HepG2 (cell line): ENCODE measurements around the gene ADGRL1.
"Not testable (repeated sequence)": the region's sequence is repeated elsewhere in the genome, so short reads cannot be mapped to it uniquely, and the experiment has no call there.

Experiments used
- CREB1 ChIP-seq, 2 experiments: fragments of 450-650 bp in 1 of 2; IDR thresholded peaks; 2 replicates each; pipeline ENCODE4 v1.6.1; 2016 to 2017; ENCODE audit warnings: control low read depth in 1 of 2, mild to moderate bottlenecking in 1 of 2, missing compliant biosample characterization in 1 of 2, missing genetic modification characterization in 1 of 2
- EP300 ChIP-seq, 3 experiments: sonication (generic) in 1 of 3; formaldehyde crosslinking in 1 of 3; IDR thresholded peaks; 2 replicates each; pipeline versions ENCODE4 v1.5.1 to v1.6.1; 2011 to 2020; ENCODE audit warnings: low read depth in 2 of 3, low read length in 2 of 3, borderline replicate concordance in 1 of 3, improper control_type of control experiment in 1 of 3, mild to moderate bottlenecking in 1 of 3, missing genetic modification reagents in 1 of 3, moderate library complexity in 1 of 3
- FOSL1 ChIP-seq: sonication (generic); formaldehyde crosslinking; IDR thresholded peaks from 2 replicates; pipeline ENCODE4 v1.9.0; 2021; ENCODE audit warnings: missing genetic modification reagents, borderline replicate concordance
- GABPB1 ChIP-seq: IDR thresholded peaks from 2 replicates; pipeline ENCODE4 v1.6.1; 2016; ENCODE audit warnings: mild to moderate bottlenecking, missing genetic modification reagents, moderate library complexity, missing compliant biosample characterization
- KMT2A ChIP-seq: sonication (generic); formaldehyde crosslinking; IDR thresholded peaks from 2 replicates; pipeline ENCODE4 v1.4.0; 2020; ENCODE audit warnings: missing genetic modification reagents
- MAFK ChIP-seq, 2 experiments: IDR thresholded peaks in 1 of 2; conservative IDR thresholded peaks in 1 of 2; 2 replicates each; pipeline ENCODE4 v1.6.1; 2011; ENCODE audit warnings: improper control_type of control experiment in 2 of 2, low read length in 2 of 2
- MBD4 ChIP-seq: IDR thresholded peaks from 2 replicates; pipeline ENCODE4 v1.6.1; 2012; ENCODE audit warnings: low read length, inconsistent platforms, borderline replicate concordance
- RFX3 ChIP-seq: IDR thresholded peaks from 2 replicates; pipeline ENCODE4 v1.6.1; 2016; ENCODE audit warnings: missing biosample characterization, missing genetic modification reagents
- ZFP36 ChIP-seq: fragments of 150-350 bp; IDR thresholded peaks from 2 replicates; pipeline ENCODE4 v1.6.1; 2018; ENCODE audit warnings: borderline replicate concordance, low read length, low read depth; ENCODE audit not compliant: partially characterized antibody
- ZNF678 ChIP-seq: sonication (generic); formaldehyde crosslinking; IDR thresholded peaks from 2 replicates; pipeline ENCODE4 v1.4.0; 2020; ENCODE audit warnings: mild to moderate bottlenecking, missing genetic modification reagents
- TF ChIP-seq, protein P1 (sequence below): sonication (generic); formaldehyde crosslinking; IDR thresholded peaks from 2 replicates; pipeline ENCODE4 v1.5.0; 2020; ENCODE audit warnings: mild to moderate bottlenecking, missing genetic modification reagents, moderate library complexity
- TF ChIP-seq, protein P2 (sequence below): IDR thresholded peaks from 2 replicates; pipeline ENCODE4 v1.6.1; 2016; ENCODE audit warnings: low read depth, missing genetic modification reagents, missing compliant biosample characterization
- TF ChIP-seq, protein P3 (sequence below): sonication (generic); formaldehyde crosslinking; IDR thresholded peaks from 2 replicates; pipeline ENCODE4 v1.4.0; 2020; ENCODE audit warnings: missing genetic modification reagents

DNA sequence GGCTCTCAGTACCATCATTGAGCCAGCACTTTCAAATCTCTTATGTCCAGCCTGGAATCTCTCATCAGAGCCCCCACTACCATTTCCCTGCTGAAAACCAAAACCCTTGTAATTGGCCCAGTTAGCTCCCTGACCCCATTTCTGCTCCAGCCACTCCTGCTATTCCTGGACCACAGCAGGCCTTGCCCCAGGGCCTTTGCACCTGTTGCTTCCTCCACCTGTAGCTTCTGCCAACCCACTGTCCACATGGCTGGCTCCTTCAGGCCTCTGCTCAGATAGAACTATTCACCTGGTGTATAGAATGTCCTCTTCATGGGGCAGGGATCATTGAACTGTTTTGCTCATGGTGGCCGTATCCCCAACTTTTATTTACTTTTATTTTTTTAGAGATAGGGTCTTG, 20.3 kb downstream of the ADGRL1 start:
- not testable (repeated sequence) for TF ChIP-seq MBD4; RFX3 (CRISPR knock-in tag); ZNF678; CREB1 (IDR thresholded peaks at IDR 0.05); CREB1 (CRISPR knock-in tag; IDR thresholded peaks at IDR 0.05); GABPB1; FOSL1 (CRISPR knock-in tag); MAFK (conservative IDR thresholded peaks at IDR 0.05 in 1 of 2, IDR thresholded peaks at IDR 0.05 in 1 of 2; ENCODE audit: low read length in 2 of 2); ZFP36; EP300 (IDR thresholded peaks at IDR 0.05; ENCODE audit: low read depth in 2 of 2, low read length in 2 of 2); EP300 (CRISPR knock-in tag; IDR thresholded peaks at IDR 0.05; ENCODE audit: borderline replicate concordance); KMT2A (CRISPR knock-in tag)
- TF ChIP-seq, protein P1, sequence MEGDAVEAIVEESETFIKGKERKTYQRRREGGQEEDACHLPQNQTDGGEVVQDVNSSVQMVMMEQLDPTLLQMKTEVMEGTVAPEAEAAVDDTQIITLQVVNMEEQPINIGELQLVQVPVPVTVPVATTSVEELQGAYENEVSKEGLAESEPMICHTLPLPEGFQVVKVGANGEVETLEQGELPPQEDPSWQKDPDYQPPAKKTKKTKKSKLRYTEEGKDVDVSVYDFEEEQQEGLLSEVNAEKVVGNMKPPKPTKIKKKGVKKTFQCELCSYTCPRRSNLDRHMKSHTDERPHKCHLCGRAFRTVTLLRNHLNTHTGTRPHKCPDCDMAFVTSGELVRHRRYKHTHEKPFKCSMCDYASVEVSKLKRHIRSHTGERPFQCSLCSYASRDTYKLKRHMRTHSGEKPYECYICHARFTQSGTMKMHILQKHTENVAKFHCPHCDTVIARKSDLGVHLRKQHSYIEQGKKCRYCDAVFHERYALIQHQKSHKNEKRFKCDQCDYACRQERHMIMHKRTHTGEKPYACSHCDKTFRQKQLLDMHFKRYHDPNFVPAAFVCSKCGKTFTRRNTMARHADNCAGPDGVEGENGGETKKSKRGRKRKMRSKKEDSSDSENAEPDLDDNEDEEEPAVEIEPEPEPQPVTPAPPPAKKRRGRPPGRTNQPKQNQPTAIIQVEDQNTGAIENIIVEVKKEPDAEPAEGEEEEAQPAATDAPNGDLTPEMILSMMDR (CRISPR knock-in tag), result not testable (repeated sequence)
- TF ChIP-seq, protein P2, sequence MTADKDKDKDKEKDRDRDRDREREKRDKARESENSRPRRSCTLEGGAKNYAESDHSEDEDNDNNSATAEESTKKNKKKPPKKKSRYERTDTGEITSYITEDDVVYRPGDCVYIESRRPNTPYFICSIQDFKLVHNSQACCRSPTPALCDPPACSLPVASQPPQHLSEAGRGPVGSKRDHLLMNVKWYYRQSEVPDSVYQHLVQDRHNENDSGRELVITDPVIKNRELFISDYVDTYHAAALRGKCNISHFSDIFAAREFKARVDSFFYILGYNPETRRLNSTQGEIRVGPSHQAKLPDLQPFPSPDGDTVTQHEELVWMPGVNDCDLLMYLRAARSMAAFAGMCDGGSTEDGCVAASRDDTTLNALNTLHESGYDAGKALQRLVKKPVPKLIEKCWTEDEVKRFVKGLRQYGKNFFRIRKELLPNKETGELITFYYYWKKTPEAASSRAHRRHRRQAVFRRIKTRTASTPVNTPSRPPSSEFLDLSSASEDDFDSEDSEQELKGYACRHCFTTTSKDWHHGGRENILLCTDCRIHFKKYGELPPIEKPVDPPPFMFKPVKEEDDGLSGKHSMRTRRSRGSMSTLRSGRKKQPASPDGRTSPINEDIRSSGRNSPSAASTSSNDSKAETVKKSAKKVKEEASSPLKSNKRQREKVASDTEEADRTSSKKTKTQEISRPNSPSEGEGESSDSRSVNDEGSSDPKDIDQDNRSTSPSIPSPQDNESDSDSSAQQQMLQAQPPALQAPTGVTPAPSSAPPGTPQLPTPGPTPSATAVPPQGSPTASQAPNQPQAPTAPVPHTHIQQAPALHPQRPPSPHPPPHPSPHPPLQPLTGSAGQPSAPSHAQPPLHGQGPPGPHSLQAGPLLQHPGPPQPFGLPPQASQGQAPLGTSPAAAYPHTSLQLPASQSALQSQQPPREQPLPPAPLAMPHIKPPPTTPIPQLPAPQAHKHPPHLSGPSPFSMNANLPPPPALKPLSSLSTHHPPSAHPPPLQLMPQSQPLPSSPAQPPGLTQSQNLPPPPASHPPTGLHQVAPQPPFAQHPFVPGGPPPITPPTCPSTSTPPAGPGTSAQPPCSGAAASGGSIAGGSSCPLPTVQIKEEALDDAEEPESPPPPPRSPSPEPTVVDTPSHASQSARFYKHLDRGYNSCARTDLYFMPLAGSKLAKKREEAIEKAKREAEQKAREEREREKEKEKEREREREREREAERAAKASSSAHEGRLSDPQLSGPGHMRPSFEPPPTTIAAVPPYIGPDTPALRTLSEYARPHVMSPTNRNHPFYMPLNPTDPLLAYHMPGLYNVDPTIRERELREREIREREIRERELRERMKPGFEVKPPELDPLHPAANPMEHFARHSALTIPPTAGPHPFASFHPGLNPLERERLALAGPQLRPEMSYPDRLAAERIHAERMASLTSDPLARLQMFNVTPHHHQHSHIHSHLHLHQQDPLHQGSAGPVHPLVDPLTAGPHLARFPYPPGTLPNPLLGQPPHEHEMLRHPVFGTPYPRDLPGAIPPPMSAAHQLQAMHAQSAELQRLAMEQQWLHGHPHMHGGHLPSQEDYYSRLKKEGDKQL (CRISPR knock-in tag), result not testable (repeated sequence)
- TF ChIP-seq, protein P3, sequence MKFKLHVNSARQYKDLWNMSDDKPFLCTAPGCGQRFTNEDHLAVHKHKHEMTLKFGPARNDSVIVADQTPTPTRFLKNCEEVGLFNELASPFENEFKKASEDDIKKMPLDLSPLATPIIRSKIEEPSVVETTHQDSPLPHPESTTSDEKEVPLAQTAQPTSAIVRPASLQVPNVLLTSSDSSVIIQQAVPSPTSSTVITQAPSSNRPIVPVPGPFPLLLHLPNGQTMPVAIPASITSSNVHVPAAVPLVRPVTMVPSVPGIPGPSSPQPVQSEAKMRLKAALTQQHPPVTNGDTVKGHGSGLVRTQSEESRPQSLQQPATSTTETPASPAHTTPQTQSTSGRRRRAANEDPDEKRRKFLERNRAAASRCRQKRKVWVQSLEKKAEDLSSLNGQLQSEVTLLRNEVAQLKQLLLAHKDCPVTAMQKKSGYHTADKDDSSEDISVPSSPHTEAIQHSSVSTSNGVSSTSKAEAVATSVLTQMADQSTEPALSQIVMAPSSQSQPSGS (CRISPR knock-in tag), result not testable (repeated sequence)
